ENCODE measurements around the gene FAM3B. TPM values are rescaled to one million over a fixed set of nuclear protein-coding genes. Genes with fewer than 3 reads are reported as not detected.

Gene FAM3B
- not detected in 2 replicates for total RNA-seq

GRCh38 chr21:41316200-41317062 lies at the start of gene FAM3B:
Gene FAM3B (plus strand): TSS chr21:41316801. CDS start chr21:41316880, 79 bp downstream.

GRCh38 chr21:41361786-41362604 lies 45.4 kb downstream of the FAM3B start, which contains the start of gene MX2:
Gene MX2 (plus strand): TSS chr21:41362027. CDS start chr21:41376907, 14,880 bp downstream.

Other genes starting within 250 kb of the FAM3B start
- 124 and 149 TPM in 2 replicates for gene BACE2, start 148.6 kb upstream of the FAM3B start, total RNA-seq
- 3.9 and 102 TPM in 2 replicates for gene MX2, start 45.2 kb downstream of the FAM3B start, total RNA-seq
- gene MX1, start 109.4 kb downstream of the FAM3B start, total RNA-seq: 52.6 and 1,096 TPM in 2 replicates
- gene TMPRSS2, start 191.4 kb downstream of the FAM3B start, total RNA-seq: not detected in 2 replicates